Prostate gland (tissue), 2 donors: Measurements from ENCODE around the gene PLEK. TPM values are rescaled to one million over a fixed set of nuclear protein-coding genes. Genes with fewer than 3 reads are reported as not detected.

Experiments
- DNase-seq: peaks from one replicate; pipeline ENCODE4 v3.0.0-alpha.2; 2019; ENCODE audit warnings: low spot score
- H3K27ac ChIP-seq, 2 donors: fragments of 200-600 bp; sonication (generic); 2 replicates each; pipeline ENCODE4 v1.5.1; 2017 to 2019
- H3K27me3 ChIP-seq: fragments of 200-600 bp; sonication (generic); replicated peaks from 2 replicates; pipeline ENCODE4 v1.5.1; 2019; ENCODE audit not compliant: insufficient read depth
- H3K36me3 ChIP-seq, 2 donors: fragments of 200-600 bp; sonication (generic); 1 replicate in 1 of 2; 2 replicates in 1 of 2; pipeline versions ENCODE4 v1.5.1 to v1.8.1; 2017 to 2019
- H3K4me1 ChIP-seq: fragments of 200-600 bp; sonication (generic); replicated peaks from 2 replicates; pipeline ENCODE4 v1.5.1; 2019
- H3K4me3 ChIP-seq, 2 donors: fragments of 200-600 bp; sonication (generic); 2 replicates each; pipeline ENCODE4 v1.5.1; 2017 to 2019
- H3K9me3 ChIP-seq: fragments of 200-600 bp; sonication (generic); 2 replicates; pipeline ENCODE4 v1.5.1; 2017
- CTCF ChIP-seq, 4 experiments: fragments of 200-600 bp in 2 of 4; fragments of 450-650 bp in 2 of 4; sonication (generic) in 2 of 4; IDR thresholded peaks; 1 replicate in 3 of 4; 2 replicates in 1 of 4; pipeline ENCODE4 v1.5.1; 2016 to 2019; ENCODE audit warnings: antibody characterized with exemption in 4 of 4, mild to moderate bottlenecking in 2 of 4, moderate library complexity in 2 of 4
- POLR2A ChIP-seq: fragments of 450-650 bp; IDR thresholded peaks from one replicate; pipeline ENCODE4 v1.6.1; 2016; ENCODE audit warnings: antibody characterized with exemption, mild to moderate bottlenecking
- POLR2AphosphoS5 ChIP-seq: sonication (generic); formaldehyde crosslinking; IDR thresholded peaks from one replicate; pipeline ENCODE4 v1.6.1; 2017; ENCODE audit warnings: antibody characterized with exemption
- WGBS: methylation state at CpG from one replicate; pipeline ENCODE4 v1.1.5; 2018; 5-methylcytosine and 5-hydroxymethylcytosine counted together
- intact Hi-C: fragments of 100-400 bp; cut with DNase I; formaldehyde crosslinking; loops from one replicate; pipeline ENCODE4 v1.14.2; 2022
- total RNA-seq, 2 donors: library from RNA; depleted of rRNA; stranded (reverse); fragments of >200 nt; gene quantifications; one replicate each; pipeline ENCODE4 v1.1.0, GENCODE V29; 2016

The PLEK gene
- total RNA-seq, 2 donors from 2014 or later = 0.59 to 2.1 TPM

- no peak for DNase-seq
- Histone ChIP-seq H3K9me3 (no peaks in the 10 kb centered on the region), H3K36me3 (no peaks in the 10 kb centered on the region), H3K4me3 (no peak overlapping the region), H3K27ac (no peak overlapping the region), H3K27me3 (no peaks in the 10 kb centered on the region), H3K4me1 (no peaks in the 10 kb centered on the region)
- intact Hi-C loops = no loop called here
- TF ChIP-seq POLR2AphosphoS5 (no peak), CTCF (IDR thresholded peaks at IDR 0.05) (no peak), POLR2A (no peak)
- 89% methylated on average over 8 of the region's 8 CpGs for WGBS
Measured at GRCh38 chr2:68333009-68333408, 32.1 kb upstream of the PLEK start.

- H3K27me3 ChIP-seq = no peaks in the 10 kb centered on the region
- H3K9me3 ChIP-seq = no peaks in the 10 kb centered on the region
- no peak overlapping the region for H3K4me3 ChIP-seq
- H3K27ac ChIP-seq = no peak overlapping the region
- H3K4me1 ChIP-seq = no peaks in the 10 kb centered on the region
- TF ChIP-seq POLR2A = no peak
- TF ChIP-seq CTCF (IDR thresholded peaks at IDR 0.05) = no peak
- TF ChIP-seq POLR2AphosphoS5 = no peak
- DNase-seq = no peak
- H3K36me3 ChIP-seq = no peaks in the 10 kb centered on the region
- intact Hi-C loops = no loop called here
- 35% methylated on average over 3 of the region's 3 CpGs for WGBS
Measured at GRCh38 chr2:68333931-68334330, 31.2 kb upstream of the PLEK start.

GRCh38 chr2:68336192-68336591 is 28.9 kb upstream of the PLEK start:
- 53% methylated on average over 1 of the region's 1 CpG for WGBS
- no peaks in the 10 kb centered on the region for H3K27me3 ChIP-seq
- TF ChIP-seq POLR2A = no peak
- TF ChIP-seq POLR2AphosphoS5 = no peak
- TF ChIP-seq CTCF (IDR thresholded peaks at IDR 0.05) = no peak
- H3K4me3 ChIP-seq = no peak overlapping the region
- intact Hi-C loops = no loop called here
- H3K9me3 ChIP-seq = no peaks in the 10 kb centered on the region
- H3K27ac ChIP-seq = no peak overlapping the region
- H3K4me1 ChIP-seq = no peaks in the 10 kb centered on the region
- no peaks in the 10 kb centered on the region for H3K36me3 ChIP-seq
- DNase-seq = no peak

- H3K36me3 ChIP-seq = no peaks in the 10 kb centered on the region
- 52% methylated on average over 5 of the region's 5 CpGs for WGBS
- no peak overlapping the region for H3K4me3 ChIP-seq
- H3K9me3 ChIP-seq = no peaks in the 10 kb centered on the region
- no peaks in the 10 kb centered on the region for H3K27me3 ChIP-seq
- intact Hi-C loops = no loop called here
- no peak for TF ChIP-seq POLR2AphosphoS5
- no peak for TF ChIP-seq POLR2A
- no peak for TF ChIP-seq CTCF (IDR thresholded peaks at IDR 0.05)
- H3K27ac ChIP-seq = no peak overlapping the region
- no peaks in the 10 kb centered on the region for H3K4me1 ChIP-seq
- no peak for DNase-seq
Measured at GRCh38 chr2:68340226-68341061, 24.6 kb upstream of the PLEK start.

DNA sequence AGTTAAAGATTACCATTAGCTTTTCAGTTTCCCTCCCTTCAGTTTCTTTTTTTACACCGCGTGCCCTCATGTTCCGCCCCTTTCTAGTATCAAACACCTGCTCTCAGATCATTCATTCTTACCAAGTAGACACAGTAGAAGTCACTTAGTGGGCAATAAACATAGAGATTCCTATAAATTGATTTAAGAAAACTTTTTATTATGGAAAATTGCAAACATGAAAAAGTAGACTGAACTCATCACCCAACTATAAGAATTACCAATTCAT is 24.1 kb upstream of the PLEK start:
- Histone ChIP-seq H3K9me3 (no peaks in the 10 kb centered on the region), H3K27me3 (no peaks in the 10 kb centered on the region), H3K4me1 (no peaks in the 10 kb centered on the region), H3K4me3 (no peak overlapping the region), H3K27ac (no peak overlapping the region), H3K36me3 (no peaks in the 10 kb centered on the region)
- intact Hi-C loops = no loop called here
- no peak for DNase-seq
- WGBS = 94% methylated on average over 3 of the region's 3 CpGs
- no peak for TF ChIP-seq POLR2AphosphoS5
- TF ChIP-seq CTCF (IDR thresholded peaks at IDR 0.05) = no peak
- TF ChIP-seq POLR2A = no peak
